NCI-H2196 (cell line): Measurements from ENCODE around the gene SPAG6.
"Not testable (repeated sequence)": the region's sequence is repeated elsewhere in the genome, so short reads cannot be mapped to it uniquely, and the experiment has no call there.

ENCODE experiments used
- DNase-seq: peaks from one replicate; lab custom pipeline; 2025; ENCODE audit not compliant: unreplicated experiment; lab: John Stamatoyannopoulos, UW

SPAG6 gene

GRCh38 chr10:22341190-22341925 lies 3.9 kb upstream of the SPAG6 start:
- no peak for DNase-seq

DNA sequence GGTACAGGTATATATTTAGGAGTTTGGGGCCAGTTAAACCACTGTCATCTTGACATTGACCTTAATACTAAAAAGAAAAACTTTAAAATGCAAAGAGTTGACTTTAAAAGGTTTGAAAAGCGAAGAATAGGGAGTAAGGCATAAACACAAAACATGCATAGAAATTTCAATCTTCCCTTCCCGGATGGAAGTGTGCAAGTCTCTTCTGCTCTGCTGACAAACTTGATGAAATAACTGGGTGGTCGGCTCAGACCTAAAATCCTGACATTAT lies 3.4 kb upstream of the SPAG6 start:
- DNase-seq, result no peak

- DNase-seq, result no peak
Measured at GRCh38 chr10:22342421-22342820, 2.9 kb upstream of the SPAG6 start.

DNA sequence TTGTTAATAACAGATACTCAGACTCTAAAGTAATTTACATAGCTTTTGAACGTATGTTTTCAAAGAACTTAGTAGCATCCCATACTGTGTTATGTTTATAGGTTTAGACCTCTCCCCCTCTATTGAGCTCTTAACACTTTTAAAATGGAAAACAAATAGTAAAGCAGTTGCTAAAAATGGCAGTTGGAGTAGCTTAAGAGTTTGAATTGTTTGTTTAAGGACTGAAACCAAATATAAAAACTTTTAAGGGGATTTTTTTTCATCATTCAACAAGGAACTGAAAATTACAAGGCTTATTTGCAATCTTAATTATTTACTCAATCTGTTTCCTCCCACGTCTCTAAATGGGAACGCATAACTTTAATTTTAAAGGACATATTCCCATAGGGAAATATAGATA lies 1.6 kb upstream of the SPAG6 start:
- DNase-seq, result no peak

DNA sequence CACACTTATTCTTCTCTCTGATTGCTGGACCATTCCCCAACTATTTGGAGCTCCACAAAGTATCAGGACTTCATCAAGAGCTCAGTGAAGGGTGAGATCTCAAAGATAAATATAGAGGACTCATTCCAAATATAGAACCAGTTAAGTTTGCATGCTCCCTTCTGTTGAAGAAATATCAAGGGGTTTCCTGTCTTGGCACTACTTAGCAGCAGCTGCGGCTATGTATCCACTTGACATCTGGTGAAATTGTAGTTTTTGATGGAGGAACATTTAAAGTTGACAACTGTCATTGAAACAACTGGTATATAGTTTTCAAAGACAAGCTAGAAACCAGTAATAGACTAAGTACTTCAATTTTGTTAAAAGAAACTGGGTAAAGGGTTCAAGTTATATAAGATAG lies 1.0 kb upstream of the SPAG6 start:
- no peak for DNase-seq

- no peak for DNase-seq
Measured at GRCh38 chr10:22344781-22345300, 455 bp upstream of the SPAG6 start.

GRCh38 chr10:22346096-22346661 lies 883 bp downstream of the SPAG6 start:
- DNase-seq, result no peak

- DNase-seq, result no peak
Measured at GRCh38 chr10:22349755-22350154, 4.5 kb downstream of the SPAG6 start.

GRCh38 chr10:22351131-22351703 lies 5.9 kb downstream of the SPAG6 start:
- DNase-seq, result no peak

GRCh38 chr10:22356324-22356873 lies 11.1 kb downstream of the SPAG6 start:
- DNase-seq, result no peak

DNA sequence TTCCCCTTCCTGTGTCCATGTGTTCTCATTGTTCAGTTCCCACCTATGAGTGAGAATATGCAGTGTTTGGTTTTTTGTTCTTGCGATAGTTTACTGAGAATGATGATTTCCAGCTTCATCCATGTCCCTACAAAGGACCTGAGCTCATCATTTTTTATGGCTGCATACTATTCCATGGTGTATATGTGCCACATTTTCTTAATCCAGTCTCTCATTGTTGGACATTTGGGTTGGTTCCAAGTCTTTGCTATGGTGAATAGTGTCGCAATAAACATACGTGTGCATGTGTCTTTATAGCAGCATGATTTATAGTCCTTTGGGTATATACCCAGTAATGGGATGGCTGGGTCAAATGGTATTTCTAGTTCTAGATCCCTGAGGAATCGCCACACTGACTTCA lies 12.5 kb downstream of the SPAG6 start:
- not testable (repeated sequence) for DNase-seq

DNA sequence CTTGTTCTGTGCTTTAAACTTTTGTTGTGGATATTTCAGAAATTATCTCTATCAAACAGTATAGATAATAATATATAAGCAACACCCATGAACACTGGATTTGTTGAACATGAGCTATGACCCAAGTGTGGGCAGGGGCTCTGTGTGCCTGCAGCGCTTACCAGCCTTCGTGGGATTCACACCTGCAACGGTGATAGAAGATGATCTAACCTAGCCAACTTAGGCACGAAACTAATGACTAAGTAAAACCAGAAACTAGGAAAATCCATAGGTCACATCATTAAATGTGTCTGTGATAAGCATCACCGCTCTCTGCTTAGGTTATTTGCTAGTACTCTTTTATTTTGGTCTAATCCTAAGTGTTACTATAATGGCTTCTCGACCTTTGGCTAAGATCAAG lies 18.0 kb downstream of the SPAG6 start:
- no peak for DNase-seq

GRCh38 chr10:22364407-22365140 lies 19.3 kb downstream of the SPAG6 start:
- DNase-seq, result no peak

DNA sequence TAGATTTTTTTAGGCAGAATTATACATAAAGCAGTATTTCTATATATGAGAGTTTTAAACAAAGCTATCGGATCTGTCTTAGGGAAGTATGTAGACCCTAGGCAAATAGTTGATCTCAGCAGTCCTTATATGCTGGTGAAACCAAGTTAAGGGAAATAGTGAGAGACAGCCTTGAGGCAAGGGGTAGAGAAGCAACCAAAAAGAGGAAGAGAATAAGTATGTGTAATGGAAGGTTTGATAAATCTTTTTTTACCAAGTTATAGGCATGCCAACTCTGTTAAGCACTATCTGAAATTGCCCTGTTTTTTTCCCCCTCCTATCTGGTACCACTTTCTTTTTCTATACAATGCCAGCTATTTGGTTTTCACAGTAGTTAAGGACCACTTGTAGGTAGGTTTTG lies 19.9 kb downstream of the SPAG6 start:
- no peak for DNase-seq

GRCh38 chr10:22365644-22366434 lies 20.5 kb downstream of the SPAG6 start:
- no peak for DNase-seq

DNA sequence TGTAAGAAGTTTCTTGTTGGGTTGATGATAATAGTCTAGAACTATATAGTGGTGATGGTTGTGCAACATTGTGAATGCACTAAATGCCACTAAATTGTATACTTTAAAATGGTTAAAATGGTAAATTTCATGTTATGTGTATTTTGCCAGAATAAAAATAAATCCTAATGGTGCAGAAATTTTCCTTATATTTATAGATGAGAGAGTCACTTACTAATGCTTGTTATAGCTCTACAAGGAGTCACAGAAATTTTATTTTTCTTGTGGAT lies 21.1 kb downstream of the SPAG6 start:
- DNase-seq, result no peak

GRCh38 chr10:22366771-22367170 lies 21.5 kb downstream of the SPAG6 start:
- DNase-seq, result no peak

- DNase-seq, result no peak
Measured at GRCh38 chr10:22367471-22367870, 22.2 kb downstream of the SPAG6 start.

DNA sequence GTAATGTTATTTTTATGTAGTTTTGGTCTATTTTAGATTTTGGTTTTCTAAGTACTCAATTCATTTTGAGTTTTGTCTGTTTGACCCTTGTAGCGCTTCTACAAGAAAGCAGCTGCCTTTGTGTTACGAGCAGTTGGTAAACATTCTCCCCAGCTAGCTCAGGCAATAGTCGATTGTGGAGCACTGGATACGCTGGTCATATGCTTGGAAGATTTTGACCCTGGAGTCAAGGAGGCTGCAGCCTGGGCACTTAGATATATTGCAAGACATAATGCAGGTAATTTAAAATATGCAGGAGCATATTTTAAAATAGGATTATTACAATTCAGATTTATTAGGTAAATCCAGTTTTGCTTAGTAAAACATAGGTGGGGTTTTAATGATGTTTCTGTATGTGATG lies 23.1 kb downstream of the SPAG6 start:
- DNase-seq, result no peak

DNA sequence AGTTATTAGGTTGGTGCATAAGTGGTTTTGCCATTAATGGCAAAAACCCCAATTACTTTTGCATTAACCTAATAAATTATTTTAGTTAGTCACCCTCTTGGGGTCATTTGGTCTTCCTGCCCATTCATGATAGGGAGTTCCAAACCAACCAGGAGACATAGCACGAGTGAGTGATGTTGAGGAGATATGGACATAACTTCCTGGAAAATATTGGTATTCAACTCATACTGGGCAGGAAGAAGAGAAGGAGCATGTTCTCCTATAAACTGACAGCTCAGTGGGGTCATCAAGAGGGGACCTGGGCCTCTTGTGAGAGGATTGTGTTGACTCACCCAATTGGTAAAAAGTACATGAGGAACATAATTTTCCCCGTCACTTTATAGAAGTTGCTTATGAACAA lies 23.7 kb downstream of the SPAG6 start:
- DNase-seq, result no peak

- no peak for DNase-seq
Measured at GRCh38 chr10:22369434-22370072, 24.3 kb downstream of the SPAG6 start.
